Activated naive CD8-positive, alpha-beta T cell treated with anti-CD3 and anti-CD28 coated beads, Interleukin-2, amount 50 U/mL, for 16 hours (primary cell): ENCODE results near the gene WWOX.

Source experiments
- DNase-seq: peaks from one replicate; pipeline ENCODE4 v3.0.0-alpha.2; 2020; ENCODE audit warnings: low read depth, low spot score

Gene WWOX

DNA sequence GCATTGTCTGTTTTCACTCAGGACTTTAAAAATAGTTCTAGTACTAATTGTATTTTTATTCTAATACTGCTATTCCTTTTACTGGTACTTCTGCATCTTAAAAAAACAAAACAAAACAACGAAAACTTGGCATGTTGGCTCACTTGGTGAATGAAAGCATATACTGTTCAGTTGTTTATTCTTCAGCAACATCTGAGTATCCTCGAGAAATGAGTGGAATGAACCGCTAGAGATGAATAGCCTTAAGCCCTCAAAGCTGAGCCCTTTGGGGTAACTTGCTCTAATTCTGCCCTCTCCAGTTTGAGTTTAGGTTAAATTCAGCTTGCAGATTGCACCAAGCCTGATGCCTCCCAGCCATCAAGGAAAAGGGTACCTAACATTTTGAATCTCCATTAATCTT lies 126.5 kb downstream of the WWOX start:
- no peak for DNase-seq

DNA sequence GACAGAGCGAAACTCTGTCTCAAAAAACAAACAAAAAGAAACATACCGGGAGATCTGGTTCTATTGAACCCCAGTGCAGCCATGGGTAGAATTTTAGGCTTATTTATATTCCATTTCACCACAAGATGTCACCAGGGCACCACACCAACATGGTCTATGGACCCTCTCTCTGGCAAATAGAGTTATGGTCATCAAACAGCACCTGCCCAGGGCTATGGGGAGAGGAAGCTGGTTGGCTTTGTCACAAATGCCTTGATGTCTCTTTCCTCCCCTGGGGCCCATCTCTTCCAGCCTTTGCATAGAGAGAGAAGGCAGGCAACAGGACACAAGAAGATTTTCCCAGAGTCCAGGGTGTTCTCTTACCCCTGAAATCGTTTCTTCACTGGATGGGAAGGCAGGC lies 128.4 kb downstream of the WWOX start:
- no peak for DNase-seq

DNA sequence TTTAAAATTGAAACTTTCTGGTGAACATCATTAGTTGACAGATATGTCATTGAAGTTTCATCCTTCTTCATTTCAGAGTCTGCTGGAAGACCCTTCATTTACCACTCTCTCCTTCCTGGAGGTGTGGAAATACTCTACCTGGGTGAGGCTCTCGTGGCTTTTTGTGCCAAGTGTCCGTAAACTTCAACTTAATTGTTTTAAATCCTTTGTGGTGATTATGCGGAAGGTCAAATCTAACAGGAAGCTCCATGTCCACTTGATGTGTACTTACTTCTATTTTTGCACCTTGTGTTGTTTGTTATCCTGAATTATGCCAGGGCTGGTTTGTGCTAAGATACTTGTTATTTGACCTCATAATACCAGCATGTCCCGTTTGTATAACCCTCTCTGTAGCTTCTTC lies 129.2 kb downstream of the WWOX start:
- DNase-seq, result no peak

DNA sequence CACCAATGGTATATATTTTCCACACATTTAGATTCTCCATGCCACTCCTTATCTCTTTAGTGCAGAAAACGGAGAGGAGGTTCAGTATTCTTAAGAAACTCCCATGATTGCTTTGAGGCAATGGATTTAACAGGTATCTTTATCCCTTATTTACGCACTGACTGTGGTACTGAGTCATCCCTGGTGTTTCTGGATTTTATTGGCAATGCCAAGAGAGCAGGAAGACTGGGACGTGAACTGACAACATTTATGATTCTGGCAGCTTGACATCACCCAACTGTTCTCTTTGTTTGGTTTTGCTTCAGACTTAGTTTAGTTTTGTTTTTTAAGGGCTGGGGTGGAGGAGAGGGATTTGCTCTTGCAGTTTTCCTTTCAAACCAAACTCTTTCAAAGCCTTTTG lies 131.4 kb downstream of the WWOX start:
- no peak for DNase-seq

DNA sequence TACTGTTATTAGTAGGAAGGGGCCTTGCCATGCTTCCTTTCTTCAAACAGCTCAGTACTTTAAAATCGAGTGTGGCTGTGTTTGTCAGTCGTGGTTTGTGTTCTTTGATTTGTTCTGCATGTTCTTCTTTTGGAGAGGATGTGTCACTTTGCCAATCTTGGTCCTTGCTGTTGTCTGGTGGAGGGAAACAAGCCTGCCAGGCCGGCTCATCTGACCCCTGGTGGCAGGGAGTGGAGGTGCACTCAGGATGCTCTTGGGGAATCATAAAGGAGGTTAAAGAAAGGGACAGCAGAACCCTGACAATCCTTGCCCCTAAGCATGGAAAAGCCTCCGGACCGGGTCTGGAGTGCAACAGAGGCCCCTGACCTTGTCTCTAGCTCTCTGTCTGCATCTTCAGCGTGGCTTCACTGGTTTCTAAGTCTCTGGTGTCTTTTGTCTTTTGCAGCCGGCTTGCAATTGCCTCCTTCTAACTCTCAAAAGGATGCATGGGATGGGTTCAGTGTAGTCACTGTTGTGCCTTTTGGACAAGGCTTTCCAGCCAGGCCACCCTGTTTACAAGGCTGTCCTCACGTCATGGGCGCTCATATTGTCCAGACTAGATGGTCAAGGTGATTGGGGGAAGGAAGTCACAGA lies 135.8 kb downstream of the WWOX start:
- peak; percentile 22 for DNase-seq

DNA sequence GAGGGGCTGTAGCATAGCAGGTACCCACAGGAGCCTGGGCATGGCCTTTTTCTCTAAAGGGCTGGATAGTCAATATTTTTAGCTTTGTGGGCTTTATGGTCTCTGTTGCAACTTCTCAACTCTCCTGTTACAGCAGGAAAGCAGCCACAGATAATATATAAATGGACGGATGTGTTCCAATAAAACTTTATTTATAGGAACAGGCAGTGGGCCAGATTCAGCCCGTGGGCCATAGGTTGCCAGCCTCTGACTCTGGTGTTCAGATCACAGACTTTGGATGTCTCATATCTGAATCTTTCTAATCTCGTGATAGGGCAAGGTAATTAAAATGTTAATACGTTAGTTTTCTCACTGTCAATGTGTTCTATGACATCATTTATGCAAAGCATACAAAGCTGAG lies 136.4 kb downstream of the WWOX start:
- no peak for DNase-seq

DNA sequence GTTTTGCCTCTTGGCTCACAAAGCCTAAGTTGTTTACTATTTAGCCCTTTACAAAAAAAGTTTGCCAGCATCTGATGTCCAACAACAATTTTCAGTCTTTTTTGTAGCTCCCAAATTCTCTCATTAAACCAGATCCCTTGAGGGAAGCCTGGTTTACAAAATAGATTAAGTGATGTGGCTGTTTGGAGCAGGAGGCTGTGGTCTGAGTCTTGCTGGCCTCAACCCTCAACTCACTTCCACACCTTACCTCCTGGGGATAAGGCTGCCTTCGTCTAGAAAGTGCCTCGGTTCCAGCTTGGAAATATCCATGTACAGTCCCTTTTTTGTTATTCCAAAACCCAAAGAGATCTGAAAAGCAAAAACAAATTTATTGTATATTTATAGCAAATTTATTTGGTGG lies 138.4 kb downstream of the WWOX start:
- DNase-seq, result no peak

DNA sequence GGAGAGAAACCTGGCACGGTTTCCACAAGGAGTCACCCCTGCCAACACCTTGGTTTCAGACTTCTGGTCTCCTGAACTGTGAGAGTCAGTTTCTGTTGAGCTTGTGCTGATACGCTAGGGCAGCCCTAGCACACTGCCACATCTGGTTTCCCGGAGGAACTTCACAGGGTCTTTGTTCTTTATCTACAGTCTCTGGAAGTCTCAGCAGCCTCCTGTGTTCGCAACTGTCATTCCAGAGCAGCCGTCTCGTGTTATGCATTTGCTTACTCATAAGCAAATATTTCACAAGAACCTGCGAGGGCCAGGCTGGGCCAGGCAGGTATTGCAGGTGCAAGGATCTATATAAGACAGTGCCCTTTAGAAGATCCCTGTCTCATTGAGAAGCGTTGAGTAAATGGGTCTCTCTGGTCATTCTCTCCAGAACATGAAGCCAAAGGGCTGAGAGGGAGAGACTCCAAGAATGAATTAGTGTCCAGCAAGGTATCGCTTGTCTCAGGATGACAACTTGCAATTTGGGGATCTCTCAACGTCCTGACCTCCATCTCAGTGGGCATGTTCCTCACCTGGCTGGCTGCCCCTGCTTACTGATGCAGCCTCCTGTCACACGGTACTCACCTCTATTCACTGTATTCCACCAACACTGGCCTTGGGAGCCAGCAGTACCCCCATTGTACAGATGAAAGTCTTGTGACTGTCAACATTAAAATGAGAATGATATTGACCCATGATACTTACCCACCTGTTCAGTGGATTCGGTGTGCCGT lies 141.2 kb downstream of the WWOX start:
- no peak for DNase-seq

DNA sequence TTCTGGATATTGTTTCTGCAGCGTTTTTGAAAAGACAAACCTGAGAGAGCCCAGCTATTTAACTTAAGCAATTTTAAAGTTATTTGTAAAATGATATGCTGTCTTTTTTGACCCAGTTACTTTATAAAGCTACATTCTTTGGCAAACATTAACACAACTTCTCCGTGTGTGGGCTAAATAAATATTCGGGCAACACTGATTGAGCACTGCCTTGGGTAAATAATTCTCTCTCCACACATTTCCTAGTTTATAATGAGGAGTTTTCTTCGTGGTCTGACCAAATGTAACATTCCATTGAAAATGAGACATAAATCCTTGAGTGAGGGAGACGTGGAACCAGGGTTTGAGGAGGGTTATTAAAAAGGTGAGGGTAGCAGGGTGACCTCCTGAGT lies 142.8 kb downstream of the WWOX start:
- DNase-seq, result no peak

DNA sequence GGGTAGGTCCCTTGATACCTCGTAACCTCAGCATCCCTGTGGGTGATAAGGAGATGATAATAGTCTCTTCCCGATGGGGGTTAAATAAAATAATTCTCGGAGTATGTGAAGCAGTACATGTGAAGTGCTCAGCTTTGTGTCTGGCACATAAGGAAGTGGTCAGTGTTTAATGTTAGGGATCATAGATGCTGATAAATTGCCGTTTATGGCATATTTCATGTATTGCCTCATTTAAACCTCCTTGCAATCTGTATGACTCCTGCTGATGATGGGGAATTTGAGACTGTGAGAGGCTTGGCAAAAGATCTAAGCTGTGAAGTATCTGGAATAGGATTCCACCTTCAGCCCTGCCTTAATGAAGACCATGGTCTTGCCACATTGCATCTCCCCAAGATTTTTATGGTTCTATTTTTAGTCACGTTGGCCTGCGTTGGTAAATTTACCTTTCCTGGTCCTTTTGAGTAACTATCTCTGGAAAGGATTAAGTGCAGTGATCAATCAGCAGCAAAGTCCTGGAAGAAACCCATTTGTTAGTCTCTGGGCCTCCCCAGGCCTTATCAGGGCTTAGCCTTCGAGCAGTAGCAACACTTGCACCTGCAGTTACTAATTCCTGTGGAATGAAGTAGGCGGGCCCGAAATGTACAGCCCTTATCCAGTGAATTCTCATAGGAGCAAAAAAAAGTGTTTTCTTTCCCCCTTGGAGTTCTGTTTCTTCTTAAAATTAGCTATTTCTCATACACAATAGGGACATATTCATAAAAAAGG lies 144.9 kb downstream of the WWOX start:
- DNase-seq, result no peak

DNA sequence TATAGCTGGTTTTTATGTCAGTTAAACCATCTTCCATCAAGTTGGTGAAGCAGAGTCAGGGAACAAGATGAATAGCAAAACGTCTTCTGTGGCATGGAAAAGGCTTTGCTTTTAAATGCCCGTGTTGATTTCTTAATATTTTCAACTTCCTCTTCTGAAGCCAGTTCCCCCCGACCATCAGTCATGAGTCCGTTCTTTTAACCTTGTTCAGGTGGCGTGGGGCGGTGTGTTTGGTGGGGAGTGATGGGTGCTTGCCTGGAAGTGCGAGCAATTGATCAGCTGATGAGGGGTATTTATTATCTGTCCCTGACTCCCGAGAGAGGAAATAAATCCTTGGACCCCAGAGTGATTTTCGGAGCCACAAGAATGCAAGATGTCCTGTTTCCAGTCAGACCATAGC lies 147.1 kb downstream of the WWOX start:
- DNase-seq, result no peak

DNA sequence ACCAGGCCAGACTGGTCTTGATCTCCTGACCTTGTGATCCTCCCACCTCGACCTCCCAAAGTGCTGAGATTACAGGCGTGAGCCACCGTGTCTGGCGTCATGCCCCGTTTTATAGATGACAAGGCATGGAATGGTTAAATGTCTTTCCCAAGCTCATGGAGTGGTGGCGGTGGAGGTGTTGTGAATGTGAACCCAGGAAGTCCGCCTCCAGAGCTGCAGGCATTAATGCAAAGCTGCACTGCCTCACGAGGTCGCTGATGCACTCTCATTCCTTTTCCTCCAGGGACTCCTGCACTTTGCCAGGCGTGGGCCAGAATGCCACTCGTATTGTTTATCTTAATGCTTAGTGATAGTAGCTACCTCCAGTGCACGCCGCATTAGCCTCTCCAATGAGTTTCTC lies 149.6 kb downstream of the WWOX start:
- no peak for DNase-seq

DNA sequence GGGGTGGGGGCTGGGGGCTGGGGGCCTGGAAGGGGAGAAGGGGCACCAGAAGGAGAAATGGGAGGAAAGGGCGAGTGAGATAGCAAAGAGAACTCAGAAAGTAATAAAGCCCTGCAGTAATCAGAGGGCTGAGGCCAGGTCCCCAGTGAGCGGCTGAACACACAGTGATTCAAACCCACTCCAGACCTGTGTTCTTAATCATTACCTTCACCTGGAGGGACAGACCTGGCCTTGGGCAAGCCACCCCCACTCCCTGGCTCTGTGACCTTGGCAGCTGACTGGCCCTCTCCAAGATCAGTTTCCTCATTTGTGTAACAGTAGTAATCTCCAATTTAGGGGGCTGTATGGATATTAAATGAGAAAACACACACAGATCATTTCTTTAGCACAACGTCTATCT lies 150.4 kb downstream of the WWOX start:
- DNase-seq, result no peak

DNA sequence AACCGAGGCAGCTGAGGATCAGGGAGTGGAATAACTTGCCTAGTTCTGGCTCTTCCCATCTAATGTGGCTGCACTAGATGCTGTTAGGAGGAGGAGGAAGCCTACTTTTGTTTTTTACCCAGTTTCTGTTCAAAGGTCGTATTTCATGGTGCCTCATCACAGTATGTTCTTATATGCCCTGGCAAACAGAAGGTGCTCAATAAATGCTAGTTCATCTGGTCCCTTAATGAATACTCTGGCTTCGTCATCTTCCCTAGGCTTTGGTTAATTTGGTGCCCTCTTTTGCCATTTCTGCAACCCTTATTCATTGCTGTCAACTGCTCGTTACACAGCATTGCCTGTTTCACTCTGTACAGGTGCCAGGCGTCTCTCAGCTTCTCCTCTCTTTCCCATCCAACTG lies 151.7 kb downstream of the WWOX start:
- no peak for DNase-seq

DNA sequence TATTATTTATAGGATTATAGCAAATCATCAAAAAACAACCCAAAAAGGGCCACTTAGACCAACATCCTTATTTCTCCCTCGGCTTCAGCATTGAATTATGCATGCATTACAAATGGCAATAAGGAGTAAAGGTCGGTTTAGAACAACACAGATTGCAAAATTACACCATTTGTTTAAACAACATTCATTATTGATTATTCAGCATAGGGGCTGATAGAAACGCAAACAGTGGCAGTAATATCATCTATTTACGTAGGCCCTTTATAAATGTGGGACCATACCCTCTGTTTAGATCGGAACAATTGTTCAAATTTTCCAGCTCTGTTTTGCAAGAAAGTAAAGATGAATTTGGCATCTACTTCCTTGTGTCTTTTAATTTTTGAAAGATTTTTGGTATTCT lies 153.3 kb downstream of the WWOX start:
- DNase-seq, result no peak

DNA sequence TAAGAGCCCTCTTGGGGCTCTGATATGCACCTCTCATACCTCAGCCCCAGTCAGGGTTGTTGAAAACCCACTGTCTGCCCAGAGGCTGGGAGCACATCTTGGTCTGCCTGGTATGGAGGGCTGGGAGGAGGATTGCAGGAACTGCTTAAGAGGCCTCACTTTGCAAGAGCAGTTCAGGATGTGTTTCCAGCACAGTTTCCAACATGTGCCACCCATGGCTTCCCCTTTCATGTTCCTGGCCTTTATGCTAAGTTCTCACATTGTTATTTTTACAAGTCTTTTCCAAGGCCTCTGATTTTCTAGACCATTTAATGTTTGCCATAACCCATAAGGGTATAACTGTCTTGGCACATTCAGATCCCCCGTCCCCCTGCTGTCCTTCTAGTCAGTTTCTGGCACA lies 155.4 kb downstream of the WWOX start:
- DNase-seq, result no peak

DNA sequence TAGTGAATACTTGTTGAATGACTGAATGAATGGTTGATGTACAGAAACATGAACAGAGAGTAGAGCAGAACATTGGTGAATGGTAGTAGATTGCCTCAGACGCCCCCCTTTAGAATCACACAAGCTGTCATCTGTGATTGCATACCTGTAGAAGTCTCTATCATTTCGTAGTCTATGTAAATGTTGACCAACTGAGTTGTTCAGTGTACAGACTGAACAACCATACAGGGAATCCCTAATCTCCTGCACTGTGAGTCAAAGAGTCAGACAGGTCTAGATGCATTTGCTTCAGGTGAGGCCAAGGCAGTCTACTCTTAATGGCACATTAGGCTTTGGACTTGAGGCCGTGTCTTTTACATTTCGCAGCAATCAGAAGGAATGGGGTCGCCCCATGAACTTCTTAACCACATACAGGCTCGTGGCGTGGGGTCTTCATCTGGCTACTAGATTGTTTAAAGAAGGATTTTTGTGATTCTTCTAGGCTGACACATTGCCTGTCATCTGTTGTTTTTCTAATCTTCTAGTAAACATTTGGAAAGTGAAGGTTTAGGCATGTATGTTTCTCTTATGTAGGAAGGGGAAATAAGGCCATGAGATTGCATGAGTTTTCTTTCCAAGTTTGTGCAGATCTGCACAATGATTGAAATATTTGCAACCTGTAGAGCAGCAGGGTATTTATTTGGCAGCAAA lies 157.4 kb downstream of the WWOX start:
- no peak for DNase-seq

DNA sequence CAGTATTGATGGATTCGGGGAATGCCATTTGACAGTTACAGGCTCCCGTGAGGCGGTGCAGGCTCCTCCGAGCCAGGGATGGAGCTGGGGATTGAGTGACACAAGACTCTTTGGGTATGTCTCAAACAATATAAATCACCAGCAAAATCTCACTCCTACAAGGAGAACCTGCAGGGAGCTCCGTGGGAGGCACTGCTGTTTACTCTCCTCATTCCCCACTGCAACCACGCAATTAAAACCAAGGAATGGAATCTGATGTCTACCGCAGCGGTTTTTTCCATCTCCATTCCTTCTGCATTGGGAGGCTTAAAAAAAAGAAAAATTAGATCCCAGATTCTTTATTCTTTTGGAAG lies 157.9 kb downstream of the WWOX start:
- DNase-seq, result no peak

DNA sequence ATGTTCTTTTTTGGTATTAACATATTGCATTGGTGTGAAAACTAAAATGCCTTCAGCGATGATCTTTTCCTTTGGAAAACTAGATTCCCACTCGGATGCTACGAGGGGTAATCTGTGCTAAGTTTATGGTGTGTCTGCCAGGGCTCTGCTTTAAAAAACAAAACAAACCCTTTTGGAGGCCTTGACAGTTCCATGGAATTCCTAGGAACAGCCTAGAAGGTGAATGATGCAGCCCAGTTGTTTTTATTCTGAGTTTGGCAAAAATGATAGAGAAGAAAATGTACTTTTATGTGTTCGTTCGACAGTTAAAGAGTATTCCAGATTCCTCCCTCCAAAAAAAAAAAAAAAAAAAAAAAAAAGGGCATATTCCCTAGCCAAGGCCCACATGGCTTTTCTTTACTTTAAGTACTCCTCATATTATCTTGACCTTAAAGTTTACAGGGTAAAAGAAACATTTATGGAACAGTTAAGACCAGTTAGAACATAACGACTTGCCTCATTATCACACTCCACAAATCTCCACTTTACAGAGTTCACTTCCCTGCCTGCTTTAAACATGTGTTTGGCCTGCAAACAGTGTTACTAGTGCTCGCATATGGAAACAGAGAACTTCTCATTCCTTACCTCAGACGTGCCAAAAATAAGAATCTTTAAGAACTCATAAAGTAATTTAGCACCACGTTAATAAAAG lies 159.1 kb downstream of the WWOX start:
- no peak for DNase-seq

DNA sequence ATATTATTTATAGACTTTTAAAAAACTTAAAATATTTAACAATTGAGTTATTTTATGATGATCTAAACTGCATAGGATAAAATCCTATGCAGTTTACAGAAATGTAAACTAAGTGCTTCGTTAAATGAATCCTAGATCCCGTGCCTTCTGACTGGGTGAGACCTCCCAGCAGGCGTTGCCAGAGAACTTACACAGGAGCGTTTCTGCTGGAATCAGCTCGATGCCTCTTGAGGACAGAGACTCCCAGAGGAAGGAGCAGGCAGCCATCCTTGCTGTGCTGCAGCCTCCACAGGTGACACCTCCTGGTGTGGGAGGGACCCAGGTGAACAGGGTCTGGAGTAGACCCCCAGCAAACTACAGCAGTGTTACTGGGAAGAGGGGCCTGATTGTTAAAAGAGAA lies 160.4 kb downstream of the WWOX start:
- no peak for DNase-seq

DNA sequence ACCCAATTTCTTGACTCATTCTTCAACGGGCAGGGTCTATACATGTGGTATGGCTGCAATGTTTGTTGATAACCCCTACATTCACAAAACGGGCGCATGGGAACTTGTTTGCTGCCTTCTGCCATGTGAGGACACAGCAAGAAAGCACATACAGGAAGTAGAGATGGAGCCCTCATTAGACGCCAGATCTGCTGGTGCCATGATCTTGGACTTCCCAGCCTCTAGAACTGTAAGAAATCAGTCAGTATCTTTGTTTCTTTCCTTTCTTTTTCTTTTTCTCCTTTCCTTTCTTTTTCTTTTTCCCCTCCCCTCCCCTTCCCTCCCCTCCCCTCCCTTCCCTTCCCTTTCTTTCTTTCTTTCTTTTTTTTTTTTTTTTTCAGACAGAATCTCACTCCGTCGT lies 165.2 kb downstream of the WWOX start:
- no peak for DNase-seq

DNA sequence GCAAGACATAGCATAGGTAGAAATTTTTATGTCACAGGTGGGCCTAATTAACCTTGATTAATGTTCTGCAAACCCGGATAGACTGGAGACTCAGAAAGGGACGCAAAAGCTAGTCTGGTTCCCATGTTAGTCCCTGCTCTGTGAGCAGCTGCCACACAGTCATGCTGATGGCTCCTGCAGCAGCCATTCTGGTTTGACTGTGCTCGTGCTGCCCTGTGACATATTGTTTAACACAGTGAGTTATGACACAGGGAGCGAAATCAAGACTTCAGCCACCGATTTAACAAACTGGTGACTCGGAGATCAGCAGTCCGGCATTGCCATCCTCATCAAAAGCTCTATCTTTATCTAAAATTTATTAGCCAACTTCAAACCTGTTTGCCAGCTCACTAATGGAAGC lies 169.8 kb downstream of the WWOX start:
- DNase-seq, result no peak
